HEK293T (cell line): ENCODE data around the gene THSD4.

Source experiments
- CTCF ChIA-PET: fragments of 350-600 bp; formaldehyde crosslinking; extraction: SDS; loops from one replicate; lab custom pipeline; 2021; ENCODE audit warnings: antibody characterized with exemption, inconsistent platforms; lab: Yijun Ruan, JAX
- POLR2A ChIA-PET: fragments of 350-600 bp; formaldehyde crosslinking; extraction: SDS; loops from one replicate; lab custom pipeline; 2020; ENCODE audit warnings: antibody characterized with exemption, inconsistent platforms; lab: Yijun Ruan, JAX
- DNase-seq: peaks from one replicate; pipeline ENCODE4 v3.0.0; 2012; ENCODE audit warnings: mixed read lengths; ENCODE audit errors: extremely low spot score
- ARNT ChIP-seq: fragments of 450-650 bp; IDR thresholded peaks from 2 replicates; pipeline ENCODE4 v1.6.1; 2017; ENCODE audit warnings: mild to moderate bottlenecking
- BHLHE40 ChIP-seq: fragments of 450-650 bp; IDR thresholded peaks from 2 replicates; pipeline ENCODE4 v1.6.1; 2016; ENCODE audit warnings: mild to moderate bottlenecking, moderate library complexity, borderline replicate concordance
- CTBP1 ChIP-seq: fragments of 450-650 bp; IDR thresholded peaks from 2 replicates; pipeline ENCODE4 v1.6.1; 2016; ENCODE audit warnings: borderline replicate concordance
- ELF4 ChIP-seq: fragments of 450-650 bp; IDR thresholded peaks from 2 replicates; pipeline ENCODE4 v1.6.1; 2017; ENCODE audit warnings: antibody characterized with exemption
- FOXA1 ChIP-seq: fragments of 450-650 bp; IDR thresholded peaks from 2 replicates; pipeline ENCODE4 v1.6.1; 2016; ENCODE audit warnings: mild to moderate bottlenecking
- FOXK2 ChIP-seq: fragments of 450-650 bp; IDR thresholded peaks from 2 replicates; pipeline ENCODE4 v1.6.1; 2016; ENCODE audit warnings: mild to moderate bottlenecking
- FOXM1 ChIP-seq: fragments of 450-650 bp; IDR thresholded peaks from 2 replicates; pipeline ENCODE4 v1.6.1; 2017; ENCODE audit warnings: mild to moderate bottlenecking, borderline replicate concordance
- HDGF ChIP-seq: fragments of 450-650 bp; IDR thresholded peaks from 2 replicates; pipeline ENCODE4 v1.6.1; 2017; ENCODE audit warnings: antibody characterized with exemption, borderline replicate concordance
- L3MBTL2 ChIP-seq: fragments of 450-650 bp; conservative IDR thresholded peaks from 2 replicates; pipeline ENCODE4 v1.6.1; 2016; ENCODE audit warnings: mild to moderate bottlenecking
- LEF1 ChIP-seq: fragments of 450-650 bp; IDR thresholded peaks from 2 replicates; pipeline ENCODE4 v1.6.1; 2017; ENCODE audit warnings: mild to moderate bottlenecking, borderline replicate concordance
- SP1 ChIP-seq: fragments of 450-650 bp; IDR thresholded peaks from 2 replicates; pipeline ENCODE4 v1.6.1; 2017
- ZNF384 ChIP-seq: fragments of 450-650 bp; IDR thresholded peaks from 2 replicates; pipeline ENCODE4 v1.6.1; 2016
- TF ChIP-seq, protein P1 (sequence below): fragments of 450-650 bp; IDR thresholded peaks from 2 replicates; pipeline ENCODE4 v1.6.1; 2016

THSD4 gene

DNA sequence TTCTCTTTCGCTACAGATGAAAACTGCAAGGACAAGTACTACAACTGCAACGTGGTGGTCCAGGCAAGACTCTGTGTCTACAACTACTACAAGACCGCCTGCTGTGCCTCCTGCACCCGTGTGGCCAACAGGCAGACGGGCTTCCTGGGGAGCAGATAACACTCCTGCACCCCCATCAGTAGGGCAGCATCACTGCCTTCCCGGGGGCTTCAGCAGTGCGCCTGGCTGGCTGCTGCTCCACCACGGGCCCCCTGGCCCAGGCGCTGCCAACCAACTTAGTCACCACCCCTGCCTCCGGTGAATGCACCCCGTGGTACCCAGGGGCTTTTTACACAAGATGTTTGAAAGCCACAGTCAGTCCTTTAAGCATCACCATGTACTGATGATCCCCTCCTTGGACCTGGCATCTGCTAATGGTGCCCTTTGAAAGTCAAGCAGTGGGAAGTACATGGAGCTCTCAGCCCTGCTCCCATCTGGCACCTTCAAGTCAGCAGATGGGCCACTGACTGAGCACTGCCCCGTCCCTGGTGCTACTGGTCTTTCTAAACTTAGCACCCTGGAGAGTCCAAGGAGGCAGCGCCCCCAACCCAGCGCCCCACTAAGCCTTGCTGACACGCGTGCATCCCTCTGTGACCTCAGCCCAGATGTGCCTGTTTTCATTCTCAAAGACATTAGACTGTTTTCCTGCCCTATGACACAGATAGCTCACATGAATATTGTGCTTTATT is 662.1 kb downstream of the THSD4 start:
- CTCF ChIA-PET: interaction anchor here (1.6 kb wide), 1 partner anchor 25 kb away, joined by 5 read pairs; no protein-coding TSS in a partner anchor
- POLR2A ChIA-PET: no interaction called here

DNA sequence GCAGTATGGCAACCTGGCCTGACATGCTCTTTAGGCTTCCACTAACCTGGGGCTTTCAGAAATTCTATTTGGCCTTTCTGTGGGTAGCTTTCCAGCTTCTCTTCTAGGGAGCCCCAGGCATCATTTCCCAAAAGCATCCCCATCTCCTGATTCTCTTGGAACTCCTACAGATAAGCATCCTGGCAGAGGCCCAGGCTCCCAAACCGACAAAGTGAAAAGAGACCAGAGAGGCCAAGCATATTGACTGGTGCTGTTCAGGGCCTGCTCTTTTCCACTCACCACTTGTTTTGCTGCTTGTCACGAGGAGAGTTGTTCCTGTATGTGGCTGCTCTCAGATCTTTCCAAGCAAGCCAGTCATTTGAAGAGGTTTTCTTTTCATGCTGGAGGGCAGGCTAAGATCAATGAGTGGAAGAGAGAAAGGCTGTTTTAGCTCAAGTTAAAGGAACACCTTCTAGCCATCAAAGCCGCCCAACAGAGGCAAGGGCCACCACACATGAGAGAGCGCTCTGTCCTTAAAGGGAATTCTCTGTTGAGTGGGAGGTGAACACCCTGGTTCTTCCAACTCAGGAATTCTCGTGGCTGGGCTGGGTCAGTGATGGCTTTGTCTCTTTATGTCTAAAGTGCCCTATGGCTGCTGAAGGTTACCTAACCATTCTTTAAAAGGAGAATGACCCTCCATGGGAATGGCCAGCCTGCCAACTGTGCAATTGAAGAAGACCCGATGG is 664.0 kb downstream of the THSD4 start:
- ChIA-PET POLR2A (no interaction called here), CTCF (interaction anchor here (1.2 to 1.6 kb wide), 2 partner anchors 27 to 377 kb away, joined by 3 to 5 read pairs; no protein-coding TSS in a partner anchor)
- no peak for TF ChIP-seq ARNT

More for the DNA sequence above, 662.1 kb downstream of the THSD4 start:
- no peak for DNase-seq
- TF ChIP-seq ARNT (no peak), L3MBTL2 (no peak), HDGF (no peak), CTBP1 (no peak), BHLHE40 (no peak)

DNA sequence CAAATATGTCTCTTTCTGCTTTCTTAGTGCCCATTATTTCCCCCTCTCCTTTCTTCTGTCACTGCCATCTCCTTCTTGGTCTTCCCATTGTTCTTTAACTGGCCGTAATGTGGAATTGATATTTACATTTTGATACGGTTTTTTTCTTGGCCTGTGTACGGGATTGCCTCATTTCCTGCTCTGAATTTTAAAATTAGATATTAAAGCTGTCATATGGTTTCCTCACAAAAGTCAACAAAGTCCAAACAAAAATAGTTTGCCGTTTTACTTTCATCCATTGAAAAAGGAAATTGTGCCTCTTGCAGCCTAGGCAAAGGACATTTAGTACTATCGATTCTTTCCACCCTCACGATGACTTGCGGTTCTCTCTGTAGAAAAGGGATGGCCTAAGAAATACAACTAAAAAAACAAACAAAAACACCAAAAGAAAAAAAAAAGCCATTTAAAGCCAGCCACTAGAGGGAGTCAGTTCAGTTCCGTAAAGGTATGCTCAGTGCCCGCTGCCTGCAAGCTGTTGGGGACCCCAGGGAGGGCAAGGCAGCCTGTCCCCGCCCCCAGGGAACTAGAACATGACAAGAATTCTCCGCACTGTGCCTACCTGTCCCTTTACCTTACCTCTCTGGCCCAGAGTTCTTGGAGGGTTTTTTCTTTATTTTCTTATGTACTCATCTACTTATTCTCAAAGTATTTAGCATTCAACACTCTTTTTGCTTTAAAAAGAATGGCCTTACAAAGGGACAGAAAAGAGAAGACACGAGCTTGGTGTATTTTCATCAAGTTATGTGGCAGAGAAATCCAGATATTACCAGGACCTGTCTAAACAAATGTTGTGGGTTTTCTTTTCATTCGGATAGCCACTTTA is 665.1 kb downstream of the THSD4 start:
- peak; percentile 66 for DNase-seq
- POLR2A ChIA-PET: no interaction called here
- TF ChIP-seq L3MBTL2: no peak
- no peak for TF ChIP-seq FOXA1
- TF ChIP-seq, protein P1, sequence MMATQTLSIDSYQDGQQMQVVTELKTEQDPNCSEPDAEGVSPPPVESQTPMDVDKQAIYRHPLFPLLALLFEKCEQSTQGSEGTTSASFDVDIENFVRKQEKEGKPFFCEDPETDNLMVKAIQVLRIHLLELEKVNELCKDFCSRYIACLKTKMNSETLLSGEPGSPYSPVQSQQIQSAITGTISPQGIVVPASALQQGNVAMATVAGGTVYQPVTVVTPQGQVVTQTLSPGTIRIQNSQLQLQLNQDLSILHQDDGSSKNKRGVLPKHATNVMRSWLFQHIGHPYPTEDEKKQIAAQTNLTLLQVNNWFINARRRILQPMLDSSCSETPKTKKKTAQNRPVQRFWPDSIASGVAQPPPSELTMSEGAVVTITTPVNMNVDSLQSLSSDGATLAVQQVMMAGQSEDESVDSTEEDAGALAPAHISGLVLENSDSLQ: no peak
- TF ChIP-seq BHLHE40: no peak
- peak; percentile 96 for TF ChIP-seq ZNF384
- CTCF ChIA-PET: interaction anchor here (0.6 to 1.8 kb wide), 10 partner anchors 9 to 1635 kb away, joined by 3 to 6 read pairs (median 3); no protein-coding TSS in a partner anchor

More for the DNA sequence above, 664.0 kb downstream of the THSD4 start:
- DNase-seq: no peak

DNA sequence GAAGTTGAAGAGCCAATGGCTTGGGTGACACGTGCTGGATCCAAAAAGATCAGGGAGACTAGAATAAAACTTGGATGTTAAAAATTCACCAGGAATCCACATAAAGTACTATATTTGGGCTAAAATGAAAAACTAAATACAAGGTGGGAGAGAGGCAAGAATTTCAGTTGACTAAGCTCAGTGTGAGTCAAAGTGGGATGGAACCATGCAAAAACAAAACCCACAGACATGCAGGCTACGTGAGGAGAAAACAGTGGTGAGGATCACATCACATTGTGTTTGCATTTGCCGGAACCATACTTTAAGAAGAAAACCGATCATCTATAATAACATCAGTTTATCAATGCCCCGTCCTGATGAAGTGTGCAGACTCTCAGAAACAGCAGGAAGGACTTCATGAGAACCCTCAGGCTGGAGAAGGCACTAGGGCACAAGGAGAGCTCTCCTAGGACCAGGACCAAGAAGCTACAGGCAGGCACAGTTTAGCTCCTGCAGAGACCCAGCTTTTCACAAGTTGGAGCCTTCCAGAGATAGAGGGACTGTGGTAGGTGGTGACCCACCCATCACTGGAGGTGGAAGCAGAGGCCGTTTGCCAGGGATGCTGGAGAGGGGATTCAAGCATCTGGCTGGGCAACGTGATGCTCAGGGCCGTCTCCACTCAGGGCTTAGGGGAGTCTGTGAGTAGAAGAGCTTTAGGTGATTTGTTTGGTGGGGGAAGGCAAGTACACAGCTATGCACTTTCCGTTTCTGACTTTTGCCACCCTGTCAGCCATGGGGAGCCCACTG is 666.1 kb downstream of the THSD4 start:
- ChIA-PET CTCF (interaction anchor here (0.7 to 1.8 kb wide), 6 partner anchors 10 to 445 kb away, joined by 3 to 5 read pairs (median 3); no protein-coding TSS in a partner anchor), POLR2A (no interaction called here)
- TF ChIP-seq, protein P1: no peak
- DNase-seq: no peak

DNA sequence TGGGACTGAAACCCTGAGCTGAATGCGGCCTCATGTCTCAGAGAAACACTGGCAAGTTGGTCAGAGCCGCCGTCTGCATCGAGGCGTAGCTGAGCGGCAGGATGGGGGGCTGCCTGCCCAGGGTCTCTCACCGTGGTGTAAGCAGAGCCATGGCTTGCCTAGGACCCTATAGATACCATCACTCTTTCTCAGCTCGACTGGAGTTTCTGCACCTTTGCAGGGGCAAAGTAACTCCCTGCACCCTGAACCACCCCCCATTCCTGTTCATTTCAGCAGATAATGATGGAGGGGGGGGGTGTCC is 666.6 kb downstream of the THSD4 start:
- ChIA-PET POLR2A (no interaction called here), CTCF (interaction anchor here (0.7 to 1.8 kb wide), 3 partner anchors 25 to 445 kb away, joined by 3 to 5 read pairs (median 4); no protein-coding TSS in a partner anchor)
- DNase-seq: no peak
- TF ChIP-seq HDGF: no peak
- no peak for TF ChIP-seq BHLHE40
- no peak for TF ChIP-seq ARNT
- no peak for TF ChIP-seq LEF1

DNA sequence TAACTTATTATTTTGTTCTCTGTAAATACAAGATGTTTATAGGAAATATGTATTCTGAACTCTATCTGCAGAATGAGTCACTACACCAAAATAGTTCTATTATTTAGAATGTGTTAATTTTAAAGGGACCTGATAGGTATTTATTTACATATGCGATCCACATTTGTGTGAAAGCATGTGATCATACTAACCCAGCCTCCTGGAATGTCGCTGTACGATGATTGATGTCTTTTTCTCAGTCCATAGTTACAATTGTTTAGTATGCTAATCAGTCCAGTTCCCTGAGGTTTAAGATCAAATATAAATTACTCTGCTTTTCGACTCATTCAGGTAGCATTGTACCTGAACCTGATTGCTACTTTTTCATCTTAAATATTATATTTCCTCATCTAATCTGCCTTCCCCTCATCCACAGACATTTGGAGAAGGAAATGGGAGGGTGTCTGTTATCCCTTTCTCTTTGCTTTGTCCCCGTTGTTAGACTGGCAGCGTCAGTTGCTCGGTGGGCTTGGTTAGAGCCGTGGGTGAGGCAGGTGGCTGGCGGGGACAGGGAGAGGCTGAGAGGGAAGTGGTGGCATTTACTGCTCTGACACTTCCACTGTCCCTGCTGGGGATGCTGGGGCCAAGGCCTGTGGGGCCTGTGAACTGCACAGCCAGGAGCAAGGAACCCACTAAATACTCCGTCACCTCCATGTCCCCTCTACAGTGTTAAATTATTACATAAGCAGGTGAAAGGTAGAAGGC is 667.3 kb downstream of the THSD4 start:
- TF ChIP-seq, protein P1: peak; percentile 83
- no peak for TF ChIP-seq BHLHE40
- DNase-seq: no peak
- ChIA-PET CTCF (interaction anchor here (0.7 kb wide), 1 partner anchor 444 kb away, joined by 3 read pairs; no protein-coding TSS in a partner anchor), POLR2A (no interaction called here)

DNA sequence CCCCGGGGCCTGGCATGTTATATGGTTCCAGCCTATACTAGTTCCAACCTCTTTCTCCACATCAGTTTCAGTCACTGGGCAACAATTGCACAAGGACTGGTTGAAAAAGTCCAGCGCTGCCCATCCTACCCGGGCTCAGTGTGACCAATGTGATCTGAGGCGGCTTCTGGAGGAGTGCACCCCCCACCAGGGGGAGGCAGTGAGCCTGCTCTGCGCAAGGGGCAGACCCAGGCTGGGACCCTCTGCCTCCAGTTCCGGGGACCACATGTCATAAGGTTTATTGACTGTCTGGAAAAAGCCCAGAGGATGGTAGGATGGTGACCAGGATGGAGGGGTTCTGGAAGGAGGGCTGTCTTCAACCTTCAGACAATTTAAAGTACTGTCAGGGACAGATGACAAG is 669.4 kb downstream of the THSD4 start:
- ChIA-PET CTCF (interaction anchor here (0.9 to 1.5 kb wide), 4 partner anchors 11 to 372 kb away, joined by 3 to 8 read pairs (median 4); no protein-coding TSS in a partner anchor), POLR2A (no interaction called here)
- DNase-seq: no peak
- no peak for TF ChIP-seq FOXA1
- TF ChIP-seq L3MBTL2: no peak
- TF ChIP-seq SP1: no peak
- TF ChIP-seq BHLHE40: no peak
- TF ChIP-seq HDGF: no peak
- TF ChIP-seq ARNT: no peak
- no peak for TF ChIP-seq FOXM1
- TF ChIP-seq ELF4: no peak
- no peak for TF ChIP-seq FOXK2
- no peak for TF ChIP-seq LEF1
- TF ChIP-seq, protein P1: no peak
